Bronchial smooth muscle cell (primary cell): Measurements from ENCODE around the gene LEKR1. TPM values are rescaled to one million over a fixed set of nuclear protein-coding genes. Genes with fewer than 3 reads are reported as not detected.

ENCODE experiments used
- total RNA-seq: library from RNA; depleted of rRNA; stranded (reverse); fragments of >200 nt; gene quantifications from 2 replicates; pipeline ENCODE4 v1.2.1, GENCODE V29; 2014

The LEKR1 gene
- 0.26 and 0.32 TPM in 2 replicates for total RNA-seq

DNA sequence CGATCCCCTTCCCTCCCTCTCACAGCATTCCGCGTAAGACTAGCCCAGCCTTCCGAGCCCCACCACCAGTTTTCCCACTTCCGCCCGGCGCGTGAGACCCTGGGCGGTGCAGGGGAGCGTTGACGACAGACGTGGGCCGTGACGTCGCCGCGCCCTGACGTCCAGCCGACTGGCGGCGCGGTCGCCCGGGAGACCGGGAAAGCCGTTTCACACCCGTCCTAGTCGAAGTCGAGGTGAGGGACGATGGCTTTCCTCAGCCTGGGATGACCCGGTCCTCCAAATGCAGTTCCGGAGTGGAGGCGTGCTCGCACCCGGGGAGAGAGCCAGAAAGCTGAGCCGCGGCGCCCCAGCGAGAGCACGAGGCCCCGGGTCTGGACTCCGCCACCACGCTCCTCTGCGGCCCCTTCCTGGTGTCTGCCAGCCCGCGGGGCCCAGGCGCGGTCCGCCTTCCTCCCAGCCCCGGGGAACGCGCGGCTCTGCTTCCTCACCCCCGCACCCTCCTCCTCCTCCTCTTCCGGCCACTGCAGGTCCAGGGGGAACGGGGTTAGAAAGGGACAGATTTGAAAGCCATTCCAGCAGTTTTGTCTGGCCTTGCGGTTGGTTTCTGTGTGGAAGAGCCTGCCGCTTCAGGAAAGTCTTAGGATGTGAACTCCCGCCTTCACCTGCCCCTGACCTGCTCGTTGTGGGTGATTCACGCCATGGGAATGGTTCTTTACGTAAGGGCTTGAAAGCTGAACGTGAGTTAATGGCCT is at the start of gene LEKR1:
TSS of gene LEKR1 (plus strand) at position 210 of the 752 bp plus-strand sequence. CDS start 2,977 bp downstream, outside the sequence.

Other genes starting within 250 kb of the LEKR1 start
- gene TIPARP, start 151.8 kb upstream of the LEKR1 start, total RNA-seq = 24.3 and 25.9 TPM in 2 replicates